AG08396 (cell line): Measurements from ENCODE around the gene CXCR2.
A peak's percentile ranks its signal among the peaks of the same experiment; 100 is the strongest.
"Not testable (repeated sequence)": the region's sequence is repeated elsewhere in the genome, so short reads cannot be mapped to it uniquely, and the experiment has no call there.

Experiments
- DNase-seq: peaks from one replicate; pipeline ENCODE4 v3.0.0; 2012; ENCODE audit warnings: low spot score, mixed read lengths

Gene CXCR2

DNA sequence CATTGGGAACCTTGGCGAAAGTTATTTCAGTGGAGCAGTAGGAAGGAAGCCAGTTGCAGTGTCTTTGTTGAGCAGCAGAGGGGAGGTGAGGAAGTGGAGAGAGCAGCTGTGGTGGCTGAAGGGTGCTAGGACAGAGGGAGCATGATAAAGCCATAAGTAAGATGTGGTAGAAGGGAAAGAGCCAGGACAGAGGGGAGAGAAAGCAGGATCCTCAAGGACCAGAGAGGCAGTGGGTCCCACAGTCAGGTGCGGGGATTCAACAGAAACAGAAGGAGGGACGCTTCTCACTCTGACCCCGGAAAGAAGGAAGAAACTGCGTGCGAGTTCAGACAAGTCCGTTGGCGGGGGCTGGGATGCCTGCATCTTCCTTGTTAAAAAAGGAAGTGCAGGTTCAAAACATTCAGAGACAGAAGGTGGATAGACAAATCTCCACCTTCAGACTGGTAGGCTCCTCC, at the start of gene CXCR2:
Gene CXCR2 (plus strand): TSS at position 403 of the 455 bp plus-strand sequence. CDS start 8,774 bp downstream, outside the sequence.
- DNase-seq = no peak

DNA sequence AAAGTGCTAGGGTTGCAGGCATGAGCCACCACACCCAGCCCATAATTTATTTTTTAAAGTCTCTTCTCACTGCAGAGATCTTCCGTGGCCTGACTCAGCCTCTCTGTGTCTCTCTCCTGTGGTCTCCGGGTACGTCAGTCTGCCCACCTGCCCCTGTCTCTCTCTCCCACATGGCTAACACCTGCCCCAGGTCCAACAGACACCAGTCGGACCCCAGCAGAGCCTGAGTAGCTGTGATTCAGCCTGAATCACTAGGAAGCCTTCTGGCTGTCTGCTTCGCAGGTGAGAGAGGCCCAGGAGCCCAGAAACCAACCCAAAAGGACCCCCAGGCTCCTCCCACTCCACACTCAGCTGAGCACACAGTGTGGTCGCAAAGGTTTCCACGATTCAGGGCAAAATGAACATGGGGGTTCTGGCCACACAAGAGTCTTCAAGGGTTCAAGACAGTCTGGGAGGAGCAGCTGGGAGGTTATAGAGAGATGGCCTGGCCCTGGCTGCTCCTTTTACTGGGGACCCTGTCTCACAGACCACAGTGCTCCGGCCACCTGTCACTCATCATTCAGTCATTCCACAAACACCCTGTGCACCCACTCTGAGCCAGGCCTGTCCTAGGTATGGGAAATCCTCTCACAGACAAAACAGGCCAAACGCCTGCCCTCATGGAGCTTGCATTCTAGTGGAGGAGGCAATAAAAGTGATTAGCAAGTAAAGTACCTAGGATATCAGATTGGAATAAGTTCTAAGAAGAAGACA, 48.2 kb upstream of the CXCR2 start:
- DNase-seq = no peak

DNA sequence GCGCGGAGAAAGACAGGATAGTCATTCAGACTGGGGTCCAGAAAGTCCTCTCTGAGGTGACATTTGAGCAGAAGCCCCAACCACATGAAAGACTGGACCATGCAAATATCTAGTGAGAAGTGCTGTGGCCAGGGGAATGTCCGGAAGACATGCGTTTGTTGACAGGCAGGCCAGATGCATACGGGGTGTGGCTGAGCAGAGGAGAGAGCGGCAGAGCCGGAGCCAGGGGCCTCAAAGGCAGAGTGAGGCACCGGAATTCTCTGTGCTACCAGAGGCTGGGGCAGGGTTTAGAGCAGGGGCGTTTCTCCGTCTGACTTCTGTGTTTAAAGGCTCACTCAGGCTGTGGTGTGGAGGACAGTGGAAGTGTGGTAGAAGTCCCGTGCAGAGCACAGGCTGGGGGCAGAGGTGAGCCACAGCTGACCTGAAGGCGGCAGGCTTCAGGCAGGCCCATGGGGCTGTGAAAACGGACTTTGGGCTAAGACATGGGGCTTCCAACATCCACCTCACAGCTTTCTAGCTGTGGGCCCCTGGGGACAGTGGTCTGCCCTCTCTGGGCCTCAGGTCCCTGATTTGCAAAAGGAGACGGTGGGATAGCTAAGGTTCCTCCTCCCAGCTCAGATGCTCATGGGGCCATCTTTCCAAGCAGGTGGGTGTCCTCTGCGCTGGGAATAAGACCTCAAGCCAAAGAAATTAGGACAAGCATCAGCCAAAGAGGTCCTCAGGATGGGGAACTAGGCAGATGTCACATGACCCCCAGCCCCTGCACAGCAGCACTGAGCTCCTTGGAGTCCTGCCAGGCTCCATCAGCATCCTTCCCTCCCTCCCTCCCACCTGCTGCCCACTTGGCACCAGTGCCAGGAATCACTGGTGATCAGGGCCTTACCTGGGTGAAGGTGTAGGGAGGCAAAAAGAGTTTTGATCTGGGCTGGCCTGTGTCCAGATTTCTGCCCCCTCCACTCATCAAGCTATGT, 45.6 kb upstream of the CXCR2 start:
- DNase-seq = no peak

- no peak for DNase-seq
Observed at GRCh38 chr2:218081063-218081462, 44.8 kb upstream of the CXCR2 start.

GRCh38 chr2:218081695-218082094, 44.1 kb upstream of the CXCR2 start:
- peak; percentile 51 for DNase-seq

DNA sequence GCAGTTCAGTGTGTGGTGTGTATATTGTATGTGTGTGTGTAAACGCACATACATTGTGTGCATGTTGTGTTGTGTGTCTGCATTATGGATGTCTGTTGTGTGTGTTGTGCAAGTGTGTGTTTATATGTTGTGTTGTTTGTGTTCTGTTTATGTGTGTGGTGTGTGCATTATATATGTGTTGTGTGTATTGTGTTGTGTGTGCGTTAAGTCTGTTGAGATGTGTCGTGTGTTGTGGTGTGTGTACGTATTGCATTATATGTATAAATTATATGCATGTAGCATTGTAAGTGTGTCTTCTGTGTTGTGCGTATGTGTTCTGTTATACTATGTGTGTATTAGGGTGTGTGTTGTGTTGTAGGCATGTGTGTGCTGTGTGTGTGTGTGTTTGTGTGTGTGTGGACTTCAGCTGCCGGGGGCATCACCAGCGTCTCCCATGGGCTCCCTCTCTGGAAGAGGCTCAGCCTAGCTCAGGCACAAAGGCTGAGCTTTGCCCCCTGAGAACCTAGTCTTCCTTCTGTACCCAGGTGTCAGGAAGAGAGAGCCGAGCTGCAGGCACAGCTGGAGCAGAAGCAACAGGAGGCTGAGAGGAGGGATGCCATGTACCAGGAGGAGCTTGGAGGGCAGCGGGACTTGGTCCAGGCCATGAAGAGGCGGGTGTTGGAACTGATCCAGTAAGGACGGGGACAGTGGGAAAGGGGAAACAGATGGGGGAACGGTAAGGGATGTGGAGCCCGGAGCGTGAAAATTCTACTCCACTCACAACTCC, 43.1 kb upstream of the CXCR2 start:
- no peak for DNase-seq

- DNase-seq = no peak
Observed at GRCh38 chr2:218083352-218083676, 42.5 kb upstream of the CXCR2 start.

DNA sequence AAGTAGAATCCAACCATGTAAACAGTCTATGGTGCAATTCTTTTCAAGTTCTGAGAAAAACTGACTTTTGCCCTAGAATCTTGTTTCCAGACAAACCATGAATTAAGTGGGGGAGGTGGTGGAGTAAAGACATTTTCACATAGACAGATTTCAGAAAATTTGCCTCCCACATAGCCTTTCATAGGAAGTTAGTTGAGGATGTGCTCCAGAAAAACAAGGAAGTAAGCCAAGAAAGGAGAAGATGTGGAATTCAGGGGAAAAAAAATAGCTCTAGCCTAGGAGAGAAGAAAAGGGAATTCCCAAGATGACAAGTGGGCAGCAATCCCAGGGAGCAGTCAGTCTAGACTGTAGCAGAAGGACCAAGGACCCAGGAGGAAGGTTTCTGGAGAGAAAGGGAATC, 39.4 kb upstream of the CXCR2 start:
- no peak for DNase-seq

DNA sequence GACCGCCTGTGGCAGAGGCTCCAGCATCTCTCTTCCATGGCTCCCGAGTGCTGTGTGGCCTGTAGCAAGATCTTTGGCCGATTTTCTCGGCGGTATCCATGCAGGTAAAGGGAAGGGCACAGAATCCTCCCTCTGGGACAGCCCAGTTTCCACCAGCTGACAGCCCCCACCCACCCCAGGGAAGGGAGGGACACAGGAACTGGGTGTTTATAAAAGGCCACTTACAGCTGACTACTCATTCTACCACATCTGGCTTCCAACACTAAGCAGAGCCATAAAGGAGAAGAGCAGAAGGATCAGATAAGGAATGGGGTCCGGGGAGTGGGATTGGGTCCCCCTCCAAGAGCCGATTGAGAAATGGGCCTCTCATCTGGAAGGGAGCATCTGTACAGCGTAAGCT, 36.6 kb upstream of the CXCR2 start:
- no peak for DNase-seq

GRCh38 chr2:218091746-218092145, 34.1 kb upstream of the CXCR2 start:
- DNase-seq = no peak

GRCh38 chr2:218093879-218094278, 31.9 kb upstream of the CXCR2 start:
- no peak for DNase-seq

DNA sequence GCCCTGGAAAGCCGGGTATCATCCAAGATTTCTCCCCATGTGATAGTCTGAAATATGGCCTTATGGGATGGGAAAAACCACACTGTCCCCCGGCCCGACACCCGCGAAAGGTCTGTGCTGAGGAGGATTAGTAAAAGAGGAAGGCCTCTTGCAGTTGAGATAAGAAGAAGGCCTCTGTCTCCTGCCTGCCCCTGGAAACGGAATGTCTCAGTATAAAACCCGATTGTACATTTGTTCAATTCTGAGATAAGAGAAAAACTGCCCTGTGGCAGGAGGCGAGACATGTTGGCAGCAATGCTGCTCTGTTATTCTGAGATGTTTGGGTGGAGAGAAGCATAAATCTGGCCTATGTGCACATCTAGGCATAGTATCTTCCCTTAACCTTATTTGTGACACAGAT, 30.0 kb upstream of the CXCR2 start:
- no peak for DNase-seq

GRCh38 chr2:218097975-218098374, 27.9 kb upstream of the CXCR2 start:
- DNase-seq = no peak

DNA sequence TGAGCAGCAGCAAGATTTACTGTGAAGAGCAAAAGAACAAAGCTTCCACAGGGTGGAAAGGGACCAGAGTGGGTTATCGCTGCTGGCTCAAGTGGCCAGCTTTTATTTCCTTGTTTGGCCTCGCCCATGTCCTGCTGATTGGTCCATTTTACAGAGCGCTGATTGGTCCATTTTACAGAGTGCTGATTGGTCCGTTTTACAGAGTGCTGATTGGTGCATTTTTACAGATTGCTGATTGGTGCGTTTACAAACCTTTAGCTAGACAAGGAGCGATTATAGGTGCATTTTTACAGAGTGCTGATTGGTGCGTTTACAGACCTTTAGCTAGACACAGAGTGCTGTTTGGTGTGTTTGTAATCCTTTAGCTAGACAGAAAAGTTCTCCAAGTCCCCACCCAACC, 17.0 kb upstream of the CXCR2 start:
- not testable (repeated sequence) for DNase-seq

DNA sequence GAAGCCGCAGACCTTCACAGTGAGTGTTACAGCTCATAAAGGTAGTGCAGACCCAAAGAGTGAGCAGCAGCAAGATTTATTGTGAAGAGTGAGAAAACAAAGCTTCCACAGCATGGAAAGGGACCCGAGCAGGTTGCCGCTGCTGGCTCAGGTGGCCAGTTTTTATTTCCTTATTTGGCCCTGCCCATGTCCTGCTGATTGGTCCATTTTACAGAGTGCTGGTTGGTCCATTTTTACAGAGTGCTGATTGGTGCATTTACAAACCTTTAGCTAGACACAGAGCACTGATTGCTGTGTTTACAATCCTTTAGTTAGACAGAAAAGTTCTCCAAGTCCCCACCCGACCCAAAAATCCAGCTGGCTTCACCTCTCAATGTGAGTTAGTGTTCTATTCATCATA, 4.0 kb upstream of the CXCR2 start:
- not testable (repeated sequence) for DNase-seq

GRCh38 chr2:218122286-218122685, 3.5 kb upstream of the CXCR2 start:
- not testable (repeated sequence) for DNase-seq

DNA sequence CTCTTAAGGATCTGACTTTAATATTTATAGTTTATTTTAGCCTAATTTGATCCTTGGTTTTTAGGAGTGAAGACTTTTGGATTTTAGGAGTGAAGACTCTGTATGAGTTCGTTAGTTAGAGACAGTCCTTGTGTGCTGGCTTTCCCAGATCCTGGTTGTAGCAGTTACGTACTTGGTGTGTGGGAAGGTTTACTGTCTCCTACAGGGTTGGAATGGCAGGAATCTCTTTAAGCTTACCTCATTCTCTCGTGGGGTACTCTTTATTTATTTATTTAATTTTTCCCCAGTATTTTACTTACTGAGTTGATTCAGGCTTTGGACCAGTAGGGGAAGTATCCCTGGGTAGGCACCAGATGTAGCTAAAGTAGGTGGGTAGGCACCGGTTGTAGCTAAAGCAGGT, 1.8 kb upstream of the CXCR2 start:
- no peak for DNase-seq

DNA sequence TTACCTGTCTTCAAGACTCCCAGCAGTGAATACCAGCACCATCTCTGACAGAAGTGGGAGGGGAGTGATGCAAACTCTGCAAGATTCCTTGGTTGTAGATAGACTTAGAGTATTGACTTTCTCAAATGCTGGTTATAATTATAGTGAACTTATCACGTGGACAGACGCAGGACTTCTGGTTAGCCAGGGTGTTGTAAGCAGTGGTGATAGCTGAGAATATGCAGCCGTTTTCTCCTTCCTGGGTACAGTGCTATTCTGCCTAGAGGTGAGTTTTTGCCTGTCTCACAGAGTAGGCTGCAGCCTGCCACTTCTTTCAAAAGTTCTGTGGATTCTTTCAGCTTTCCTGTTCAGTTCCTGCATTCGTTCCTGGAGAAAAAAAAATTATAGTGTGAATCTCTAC, 733 bp upstream of the CXCR2 start:
- DNase-seq = no peak

DNA sequence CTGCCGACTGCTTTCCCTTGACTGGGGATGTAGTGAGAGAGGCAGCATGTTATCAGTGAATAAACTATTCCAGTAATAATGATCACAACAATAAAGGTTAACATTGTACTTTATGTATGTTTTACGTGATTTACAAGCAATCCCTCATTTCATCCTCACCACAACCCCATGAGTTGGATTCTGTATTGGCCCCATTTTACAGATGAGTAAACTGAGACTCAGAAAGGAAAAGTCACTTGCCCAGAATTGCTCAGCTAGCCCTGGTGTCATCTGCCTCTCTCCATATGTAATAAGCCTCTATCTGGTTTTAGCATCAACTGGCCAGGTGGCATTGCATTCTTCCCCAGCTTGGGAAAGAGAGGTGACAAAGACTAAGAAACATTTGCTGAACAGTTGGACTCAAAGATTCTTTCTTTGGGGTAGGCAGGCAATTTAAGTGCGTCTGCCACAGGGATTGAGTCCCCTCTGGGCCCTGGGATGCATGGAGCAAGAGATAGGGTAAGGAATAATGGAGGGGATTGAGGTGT, 2.2 kb downstream of the CXCR2 start:
- DNase-seq = no peak

DNA sequence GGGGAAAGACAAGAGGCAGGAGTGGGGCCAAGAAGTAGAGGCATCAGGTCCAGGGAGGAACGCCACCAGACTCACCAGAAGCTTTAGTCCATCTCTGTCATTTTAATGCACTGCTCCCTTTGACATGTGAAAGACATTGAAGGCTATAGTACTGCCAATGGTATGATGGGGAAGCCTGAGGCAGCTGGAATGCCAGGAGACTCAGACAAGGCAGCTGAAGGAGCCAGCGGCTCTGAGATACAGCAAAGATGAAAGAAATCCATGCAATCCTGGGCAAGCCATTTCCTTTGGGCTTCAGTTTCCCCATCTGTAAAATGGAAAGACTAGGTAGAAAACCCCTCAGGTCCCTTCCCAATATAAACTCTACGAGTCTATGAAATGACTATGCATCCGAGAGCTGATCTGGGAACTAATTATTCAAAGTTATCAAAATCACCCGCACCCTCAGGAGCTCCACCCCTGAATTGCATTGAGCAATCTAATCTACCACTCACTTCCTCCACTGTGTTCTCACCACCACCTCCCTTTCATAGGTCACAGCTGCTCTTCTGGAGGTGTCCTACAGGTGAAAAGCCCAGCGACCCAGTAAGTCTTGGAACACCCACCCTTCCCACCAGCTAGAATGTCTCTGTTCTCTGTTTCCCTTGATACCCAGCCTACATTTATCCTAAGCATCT, 3.1 kb downstream of the CXCR2 start:
- no peak for DNase-seq

- DNase-seq = no peak
Observed at GRCh38 chr2:218129458-218130135, 3.8 kb downstream of the CXCR2 start.
